ENCODE results near the gene C11orf65.

Gene C11orf65

GRCh38 chr11:108364159-108364558 lies 103.2 kb downstream of the C11orf65 start:
- no peak for DNase-seq

DNA sequence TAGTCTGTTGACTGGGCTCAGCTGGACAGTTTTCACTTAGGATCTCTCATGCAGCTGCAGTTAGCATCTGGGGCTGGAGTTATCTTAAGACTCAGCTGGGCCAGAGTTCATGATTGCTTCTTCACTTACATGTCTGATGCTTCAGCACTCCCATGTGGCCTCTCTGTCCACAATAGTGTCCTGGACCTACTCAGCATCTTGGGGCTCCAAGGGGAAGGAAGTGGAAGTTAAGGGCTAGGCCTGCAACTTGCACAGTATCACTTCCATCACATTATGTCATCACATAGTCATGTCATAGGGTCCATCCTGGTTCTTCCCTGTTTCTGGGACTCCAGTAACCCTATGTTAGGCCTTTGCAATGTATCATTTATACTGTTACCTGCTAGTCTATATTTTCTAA lies 115.9 kb downstream of the C11orf65 start:
- no peak for DNase-seq

DNA sequence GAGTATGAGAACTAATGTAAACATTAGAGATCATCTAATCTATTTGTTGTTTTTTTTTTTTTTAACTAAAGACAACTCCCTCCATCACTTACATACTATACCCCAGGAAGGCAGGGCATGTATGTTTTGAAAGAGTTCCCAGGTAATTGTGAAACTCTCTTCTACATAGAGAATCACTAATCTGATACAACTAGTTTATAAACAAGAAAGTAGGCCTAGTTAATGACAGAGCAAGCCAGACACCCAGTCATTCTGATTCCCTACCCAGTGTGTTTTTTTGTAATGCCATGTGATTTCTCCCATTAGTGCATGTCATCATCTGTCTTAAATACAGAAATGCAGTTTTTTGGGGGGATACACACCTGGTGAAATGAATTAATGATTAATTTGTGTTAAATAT lies 120.9 kb downstream of the C11orf65 start:
- no peak for DNase-seq

DNA sequence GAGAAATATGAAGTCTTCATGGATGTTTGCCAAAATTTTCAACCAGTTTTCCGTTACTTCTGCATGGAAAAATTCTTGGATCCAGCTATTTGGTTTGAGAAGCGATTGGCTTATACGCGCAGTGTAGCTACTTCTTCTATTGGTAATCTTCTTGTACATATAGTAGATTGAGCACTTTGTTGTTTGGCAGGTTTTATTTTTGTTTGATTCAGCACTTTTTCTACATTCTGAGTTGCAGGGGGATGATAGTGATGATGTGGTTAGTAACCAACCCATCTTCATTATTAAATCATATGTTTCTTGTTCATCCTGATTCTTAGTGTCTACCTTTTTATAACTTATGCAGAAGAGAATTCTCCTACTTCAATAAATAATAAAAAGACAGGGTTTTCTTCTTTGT lies 121.6 kb downstream of the C11orf65 start:
- no peak for DNase-seq

DNA sequence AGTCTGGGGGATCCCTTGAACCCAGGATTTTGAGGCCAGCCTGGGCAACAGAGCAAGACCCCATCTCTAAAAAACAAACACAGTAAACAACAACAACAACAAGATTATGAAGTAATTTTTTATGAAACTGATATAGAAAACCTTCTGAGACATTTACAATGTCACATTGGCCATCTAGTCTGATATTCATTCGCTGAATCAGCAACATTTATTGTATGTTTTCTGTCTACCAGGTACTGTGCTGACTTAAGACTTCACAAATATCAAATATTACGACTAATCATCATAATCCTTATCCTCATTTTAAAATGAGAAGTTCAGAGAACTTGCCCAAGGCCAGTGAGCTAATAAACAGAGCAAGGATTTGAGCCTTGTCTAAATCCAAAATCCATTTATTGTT lies 123.6 kb downstream of the C11orf65 start:
- no peak for DNase-seq

DNA sequence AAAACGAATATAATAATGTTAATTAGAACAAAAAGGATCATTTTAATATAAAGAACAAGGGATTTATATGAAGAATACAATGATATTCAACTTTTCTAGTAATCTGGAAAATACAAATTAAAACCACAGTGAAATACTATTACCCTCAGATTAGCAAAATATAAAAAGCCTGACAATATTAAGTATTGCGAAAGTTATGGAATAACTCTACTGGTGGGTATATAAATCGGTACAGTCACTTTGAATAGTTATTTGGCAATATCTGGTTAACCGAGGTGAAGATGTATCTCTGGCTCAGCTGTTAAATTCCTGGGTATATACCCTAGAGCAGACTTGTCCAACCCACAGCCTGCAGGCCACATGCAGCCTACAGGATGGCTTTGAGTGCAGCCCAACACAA lies 125.7 kb downstream of the C11orf65 start:
- DNase-seq, result no peak

DNA sequence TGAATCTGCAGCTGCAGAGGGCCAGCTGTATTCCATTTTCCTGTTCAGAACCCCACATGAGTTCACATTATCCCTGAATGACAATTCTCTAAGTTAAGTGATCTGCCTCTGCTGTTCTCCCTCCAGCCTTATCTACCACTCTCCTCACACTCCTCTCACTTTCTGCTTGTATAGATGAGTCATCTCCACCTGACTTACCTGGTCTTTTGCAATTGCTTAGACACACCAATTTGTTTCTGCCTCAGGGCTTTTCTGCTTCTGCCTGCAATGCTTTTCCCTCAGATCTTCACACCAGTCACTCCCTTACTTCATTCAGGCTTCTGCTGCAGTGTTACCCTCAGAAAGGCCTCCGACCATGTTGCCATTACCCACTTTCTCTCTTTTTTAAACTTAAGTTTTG lies 126.4 kb downstream of the C11orf65 start:
- peak; percentile 1 for DNase-seq

GRCh38 chr11:108338750-108339149 lies 128.6 kb downstream of the C11orf65 start:
- no peak for DNase-seq

DNA sequence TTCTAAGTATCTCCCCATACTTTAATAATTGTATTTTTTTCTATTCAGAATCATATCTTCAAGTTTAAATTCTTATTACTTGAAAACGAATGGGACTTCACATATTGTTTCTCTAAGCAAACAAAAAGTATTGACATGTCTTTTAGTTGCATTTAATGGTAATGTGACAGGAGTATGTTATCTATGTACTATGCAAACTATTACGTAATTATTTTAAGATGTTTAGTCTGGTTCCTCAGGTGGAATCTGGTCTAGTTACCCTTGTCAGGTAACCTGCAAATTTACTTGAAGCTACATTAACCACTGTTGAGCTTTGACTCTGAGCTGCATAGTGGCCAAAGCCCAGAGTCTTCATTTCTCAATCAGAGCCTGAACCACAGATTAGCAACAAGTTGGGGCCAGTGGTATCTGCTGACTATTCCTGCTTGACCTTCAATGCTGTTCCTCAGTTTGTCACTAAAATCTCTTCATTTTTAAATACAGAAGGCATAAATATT lies 133.9 kb downstream of the C11orf65 start:
- no peak for DNase-seq
